Measurements from ENCODE around the gene ATPAF2.
"Not testable (repeated sequence)": the region's sequence is repeated elsewhere in the genome, so short reads cannot be mapped to it uniquely, and the experiment has no call there.

Gene ATPAF2

DNA sequence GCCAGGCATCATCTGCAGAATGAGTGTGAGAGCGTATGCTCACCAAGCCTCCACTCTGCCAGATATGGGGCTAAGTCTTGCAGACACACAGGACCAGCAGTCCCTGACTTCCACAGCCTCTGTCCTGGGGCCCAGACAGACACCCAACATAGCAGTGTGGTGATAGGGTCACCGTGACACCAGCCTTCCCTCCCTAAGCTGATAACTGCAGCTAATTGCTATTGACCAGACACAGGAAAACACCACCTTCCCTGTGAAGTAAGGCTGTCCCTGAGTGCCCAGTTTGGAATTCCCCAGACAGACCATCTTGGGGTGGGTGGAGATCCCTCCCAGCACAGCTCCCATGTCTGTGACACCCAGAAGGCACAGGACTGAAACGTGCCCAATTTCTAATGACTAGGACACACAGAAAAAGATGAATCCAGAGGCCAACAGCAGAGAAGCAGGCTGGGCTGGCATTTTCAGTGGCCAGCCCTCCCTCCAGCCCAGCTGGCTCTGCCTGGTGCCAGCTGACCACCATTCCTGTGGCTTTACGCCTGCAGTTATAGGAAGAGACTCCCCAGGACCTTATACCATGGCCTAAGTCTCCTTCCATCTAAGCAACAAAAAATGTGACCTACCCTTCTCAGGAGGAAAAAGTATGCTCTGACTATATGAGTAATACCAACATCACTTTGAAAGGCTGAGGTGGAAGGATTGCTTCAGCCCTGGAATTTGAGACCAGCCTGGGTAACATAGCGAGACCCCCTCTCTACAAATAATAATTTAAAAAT, 30.3 kb downstream of the ATPAF2 start:
- FAIRE-seq = no peak

- FAIRE-seq = no peak
Observed at GRCh38 chr17:18006495-18007239, 32.3 kb downstream of the ATPAF2 start.

GRCh38 chr17:18005496-18005895, 33.5 kb downstream of the ATPAF2 start:
- FAIRE-seq = no peak

- no peak for FAIRE-seq
Observed at GRCh38 chr17:18004884-18005305, 34.1 kb downstream of the ATPAF2 start.

- FAIRE-seq = no peak
Observed at GRCh38 chr17:18004345-18004744, 34.6 kb downstream of the ATPAF2 start.

DNA sequence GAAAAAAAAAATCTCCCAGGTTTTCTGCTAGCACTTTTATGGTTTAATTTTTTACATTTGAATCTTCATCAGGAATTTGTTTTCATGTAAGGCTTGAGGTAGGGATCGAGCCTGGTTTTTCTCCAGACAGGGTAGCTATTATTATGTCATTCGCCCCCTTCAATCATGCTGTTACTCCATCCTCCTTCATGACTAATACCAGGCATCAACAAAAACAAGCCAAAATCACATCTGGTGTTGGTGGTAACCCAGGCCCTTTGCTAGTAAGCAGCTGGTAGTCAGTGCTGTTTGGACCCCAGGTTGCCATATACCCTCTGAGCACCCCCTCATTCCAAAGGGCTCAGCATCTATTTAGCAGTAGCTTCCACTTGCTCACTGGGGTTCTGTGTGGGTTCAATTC, 36.8 kb downstream of the ATPAF2 start:
- no peak for FAIRE-seq

GRCh38 chr17:18000030-18000408, 38.9 kb downstream of the ATPAF2 start:
- no peak for FAIRE-seq

- FAIRE-seq = no peak
Observed at GRCh38 chr17:17999364-18000029, 39.5 kb downstream of the ATPAF2 start.

DNA sequence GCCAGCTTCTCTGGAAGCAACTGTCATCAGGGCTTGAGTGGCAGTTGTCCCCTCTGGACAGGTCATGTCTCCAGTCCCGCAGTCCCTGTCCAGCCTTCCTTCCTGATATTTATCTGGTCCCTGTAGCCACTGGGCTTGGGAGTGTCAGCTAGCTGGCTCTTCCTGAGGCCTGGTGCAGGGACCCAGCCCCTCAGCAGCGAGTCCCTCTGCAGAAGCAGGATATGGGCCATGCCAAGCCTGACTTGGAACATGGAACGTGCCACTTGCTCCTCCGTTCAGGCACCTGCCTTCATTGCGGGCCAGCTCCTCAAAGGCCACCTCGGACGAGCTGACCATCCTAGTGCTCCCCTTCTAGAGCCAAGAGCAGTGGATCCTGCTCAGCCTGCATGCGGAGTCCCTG, 40.0 kb downstream of the ATPAF2 start:
- no peak for FAIRE-seq

- not testable (repeated sequence) for FAIRE-seq
Observed at GRCh38 chr17:17995887-17996286, 43.1 kb downstream of the ATPAF2 start.

- no peak for FAIRE-seq
Observed at GRCh38 chr17:17994271-17995069, 44.5 kb downstream of the ATPAF2 start.

DNA sequence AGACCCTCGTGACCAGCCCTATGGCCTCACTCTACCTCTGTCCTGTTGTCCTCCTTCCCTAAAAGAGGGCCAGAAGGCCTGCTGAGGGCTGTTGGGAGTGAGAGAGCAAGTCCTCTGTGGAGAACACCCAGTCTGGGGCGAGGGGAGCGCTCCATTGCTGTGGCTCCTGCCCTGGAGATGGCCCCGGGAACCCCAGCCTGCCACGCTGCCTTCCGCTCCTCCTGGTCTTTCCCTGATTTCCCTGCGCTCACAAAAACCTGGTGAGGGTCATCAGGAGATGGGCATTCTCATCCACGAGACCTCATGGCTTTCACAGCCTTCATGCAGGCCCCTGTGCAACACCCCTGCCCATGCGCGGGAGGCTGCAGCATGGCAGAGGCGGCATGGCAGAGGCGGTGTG, 45.1 kb downstream of the ATPAF2 start:
- no peak for FAIRE-seq

- FAIRE-seq = no peak
Observed at GRCh38 chr17:17993366-17993765, 45.6 kb downstream of the ATPAF2 start.

GRCh38 chr17:17990282-17990681, 48.7 kb downstream of the ATPAF2 start:
- no peak for FAIRE-seq

GRCh38 chr17:17989618-17990017, 49.4 kb downstream of the ATPAF2 start:
- FAIRE-seq = no peak

GRCh38 chr17:17989081-17989480, 49.9 kb downstream of the ATPAF2 start:
- no peak for FAIRE-seq

GRCh38 chr17:17988427-17988945, 50.5 kb downstream of the ATPAF2 start:
- FAIRE-seq = no peak

GRCh38 chr17:17987901-17988300, 51.1 kb downstream of the ATPAF2 start:
- no peak for FAIRE-seq

DNA sequence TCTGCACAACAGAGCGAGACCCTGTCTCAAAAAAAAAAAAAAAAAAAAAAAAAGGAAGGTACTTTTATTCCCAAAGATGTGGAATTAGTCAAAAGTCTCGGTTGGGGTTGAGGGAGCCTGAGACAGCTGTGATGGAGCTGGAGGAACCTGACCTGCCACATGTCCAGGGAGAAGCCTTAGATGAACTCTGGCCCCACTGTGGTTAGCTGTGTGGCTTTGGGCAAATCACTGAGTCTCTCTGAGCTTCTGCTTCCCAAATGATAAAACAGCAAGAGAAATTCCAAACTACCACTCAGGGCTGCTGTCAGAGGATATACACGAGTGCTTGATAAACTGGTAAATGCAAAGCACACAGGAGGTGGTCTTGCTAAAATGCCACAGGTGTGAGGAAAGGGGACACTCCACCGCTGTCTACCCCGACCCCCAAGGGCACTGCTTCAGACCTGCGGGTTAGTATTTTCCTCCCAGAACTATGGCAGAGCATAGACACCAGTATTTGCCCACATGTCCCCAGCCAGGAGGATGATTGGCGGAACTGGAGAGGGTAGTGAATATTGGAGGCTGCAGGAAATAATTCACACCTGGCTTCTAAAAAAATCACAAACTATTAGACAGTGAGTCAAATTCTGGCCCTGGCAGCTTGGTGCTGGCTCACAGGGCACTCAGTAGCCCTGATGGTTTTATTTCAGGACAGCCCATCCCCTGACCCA, 51.6 kb downstream of the ATPAF2 start:
- no peak for FAIRE-seq

- no peak for FAIRE-seq
Observed at GRCh38 chr17:17985555-17985954, 53.4 kb downstream of the ATPAF2 start.

GRCh38 chr17:17985153-17985552, 53.8 kb downstream of the ATPAF2 start:
- FAIRE-seq = no peak

DNA sequence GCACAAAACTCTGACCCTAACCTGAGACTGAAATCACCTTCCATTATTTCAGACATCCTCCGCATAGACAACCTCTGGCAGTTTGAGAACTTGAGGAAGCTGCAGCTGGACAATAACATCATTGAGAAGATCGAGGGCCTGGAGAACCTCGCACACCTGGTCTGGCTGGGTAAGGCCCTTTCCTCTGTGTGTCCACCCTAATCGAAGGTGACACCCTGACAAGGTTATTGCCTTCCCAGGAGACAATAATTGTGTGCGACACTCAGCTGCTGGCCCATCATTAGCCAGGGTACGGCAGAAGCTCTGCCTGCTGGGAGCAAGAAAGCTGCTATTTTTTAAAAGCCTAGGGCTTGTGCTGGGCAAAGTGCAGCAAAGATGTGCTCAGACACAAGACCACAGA, 55.2 kb downstream of the ATPAF2 start:
- no peak for FAIRE-seq

Measured in A204.1 (cell line).